ENCODE measurements around the gene TOP2A.

DNA sequence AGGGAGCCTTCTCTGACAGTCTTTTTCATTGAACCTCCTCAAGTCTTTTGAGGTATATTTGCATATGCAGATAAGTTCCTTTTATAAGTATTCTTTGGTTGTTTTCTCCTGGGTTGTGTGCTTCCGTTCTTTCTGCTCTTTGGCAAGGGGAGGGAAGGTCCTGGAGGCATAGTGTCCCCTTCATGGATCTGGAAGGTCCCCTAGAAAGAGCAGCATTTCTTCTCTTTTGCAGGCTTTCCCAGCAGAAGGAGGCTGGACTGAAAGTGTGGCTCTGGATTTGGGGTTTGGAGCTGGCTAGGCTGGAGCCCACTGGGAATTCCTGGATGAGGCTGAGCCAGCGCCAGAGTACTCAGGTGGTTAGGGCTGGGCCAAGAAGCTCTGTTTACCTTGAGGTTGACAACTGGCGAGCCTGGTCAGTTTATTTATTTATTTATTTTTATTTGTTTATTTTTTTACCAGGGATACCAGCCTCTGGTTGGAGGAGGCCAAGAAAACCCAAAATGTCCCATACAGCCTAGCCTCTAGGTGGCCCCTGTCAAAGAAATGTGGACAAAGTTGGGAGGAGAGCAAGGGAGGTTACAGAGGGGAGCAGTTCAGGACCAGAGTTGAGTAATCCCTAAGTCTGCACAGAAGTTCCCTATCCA is 5.4 kb upstream of the TOP2A start:
- TF ChIP-seq, protein P1, sequence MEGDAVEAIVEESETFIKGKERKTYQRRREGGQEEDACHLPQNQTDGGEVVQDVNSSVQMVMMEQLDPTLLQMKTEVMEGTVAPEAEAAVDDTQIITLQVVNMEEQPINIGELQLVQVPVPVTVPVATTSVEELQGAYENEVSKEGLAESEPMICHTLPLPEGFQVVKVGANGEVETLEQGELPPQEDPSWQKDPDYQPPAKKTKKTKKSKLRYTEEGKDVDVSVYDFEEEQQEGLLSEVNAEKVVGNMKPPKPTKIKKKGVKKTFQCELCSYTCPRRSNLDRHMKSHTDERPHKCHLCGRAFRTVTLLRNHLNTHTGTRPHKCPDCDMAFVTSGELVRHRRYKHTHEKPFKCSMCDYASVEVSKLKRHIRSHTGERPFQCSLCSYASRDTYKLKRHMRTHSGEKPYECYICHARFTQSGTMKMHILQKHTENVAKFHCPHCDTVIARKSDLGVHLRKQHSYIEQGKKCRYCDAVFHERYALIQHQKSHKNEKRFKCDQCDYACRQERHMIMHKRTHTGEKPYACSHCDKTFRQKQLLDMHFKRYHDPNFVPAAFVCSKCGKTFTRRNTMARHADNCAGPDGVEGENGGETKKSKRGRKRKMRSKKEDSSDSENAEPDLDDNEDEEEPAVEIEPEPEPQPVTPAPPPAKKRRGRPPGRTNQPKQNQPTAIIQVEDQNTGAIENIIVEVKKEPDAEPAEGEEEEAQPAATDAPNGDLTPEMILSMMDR (IDR thresholded peaks at IDR 0.05; ENCODE audit: poor library complexity, severe bottlenecking) = no peak
- no peak for TF ChIP-seq EZH2 (IDR thresholded peaks at IDR 0.05; ENCODE audit: borderline replicate concordance, insufficient read depth, low read length, poor library complexity, severe bottlenecking)
- no peak for TF ChIP-seq SMC3 (conservative IDR thresholded peaks at IDR 0.05; ENCODE audit: poor library complexity)
- TF ChIP-seq POLR2AphosphoS5 (IDR thresholded peaks at IDR 0.05) = no peak
- TF ChIP-seq TAF1 (IDR thresholded peaks at IDR 0.05; ENCODE audit: low read depth) = no peak

Data from neural cell (in vitro differentiated cells).